ENCODE data around the gene ENDOD1. TPM values are rescaled to one million over a fixed set of nuclear protein-coding genes. Genes with fewer than 3 reads are reported as not detected.
A peak's percentile ranks its signal among the peaks of the same experiment; 100 is the strongest.

The ENDOD1 gene
- total RNA-seq, 2 experiments from 2014 or later, result 23.4 to 23.9 TPM

- no peaks in the 10 kb centered on the region for H3K9me3 Mint-ChIP-seq (ENCODE audit: insufficient read depth)
- H3K4me3 Mint-ChIP-seq, result no peak overlapping the region
- H3K4me1 Mint-ChIP-seq (ENCODE audit: low read depth), result peaks cover 10% of the 10 kb centered on the region
- ChIA-PET POLR2A (interaction anchor here (1.4 kb wide), 1 partner anchor 77 kb away, joined by 4 read pairs; no protein-coding TSS in a partner anchor), CTCF (interaction anchor here (0.7 to 13.1 kb wide), 4 partner anchors 15 to 76 kb away, joined by 3 to 144 read pairs (median 29); partner anchors contain the start of genes ENDOD1 and SRSF8)
- no peak for DNase-seq
- H3K27ac Mint-ChIP-seq, result no peak overlapping the region
- no peak for ATAC-seq
- peaks cover 39% of the 10 kb centered on the region for H3K27me3 Mint-ChIP-seq (ENCODE audit: low read depth)
- H3K36me3 Mint-ChIP-seq (ENCODE audit: low read depth), result no peaks in the 10 kb centered on the region
These were observed 54.9 kb downstream of the ENDOD1 start for GRCh38 chr11:95144313-95145235.

GRCh38 chr11:95145430-95146060 is 55.9 kb downstream of the ENDOD1 start:
- no peak overlapping the region for H3K4me3 Mint-ChIP-seq
- no peak overlapping the region for H3K27ac Mint-ChIP-seq
- ChIA-PET CTCF (interaction anchor here (1.4 to 13.1 kb wide), 3 partner anchors 16 to 77 kb away, joined by 4 to 144 read pairs (median 54); partner anchors contain the start of genes ENDOD1 and SRSF8), POLR2A (interaction anchor here (1.4 kb wide), 1 partner anchor 78 kb away, joined by 4 read pairs; no protein-coding TSS in a partner anchor)
- no peaks in the 10 kb centered on the region for H3K36me3 Mint-ChIP-seq (ENCODE audit: low read depth)
- H3K9me3 Mint-ChIP-seq (ENCODE audit: insufficient read depth), result no peaks in the 10 kb centered on the region
- ATAC-seq (no peak), DNase-seq (no peak)
- H3K4me1 Mint-ChIP-seq (ENCODE audit: low read depth), result peaks cover 12% of the 10 kb centered on the region
- peaks cover 35% of the 10 kb centered on the region for H3K27me3 Mint-ChIP-seq (ENCODE audit: low read depth)

GRCh38 chr11:95147364-95147905 is 57.8 kb downstream of the ENDOD1 start:
- CTCF ChIA-PET, result interaction anchor here (1.3 to 13.1 kb wide), 7 partner anchors 10 to 558 kb away, joined by 3 to 144 read pairs (median 4); partner anchors contain the start of genes ENDOD1 and SRSF8
- DNase-seq (no peak), ATAC-seq (no peak)

GRCh38 chr11:95148406-95148805 is 58.8 kb downstream of the ENDOD1 start:
- H3K27me3 Mint-ChIP-seq (ENCODE audit: low read depth), result peaks cover 26% of the 10 kb centered on the region
- DNase-seq (no peak), ATAC-seq (no peak)
- no peak overlapping the region for H3K4me3 Mint-ChIP-seq
- no peak overlapping the region for H3K27ac Mint-ChIP-seq
- ChIA-PET POLR2A (interaction anchor here (1.1 to 2.1 kb wide), 2 partner anchors 59 to 81 kb away, joined by 4 to 10 read pairs; partner anchors contain the start of gene SRSF8), CTCF (interaction anchor here (0.7 to 13.1 kb wide), 7 partner anchors 11 to 615 kb away, joined by 3 to 144 read pairs (median 4); partner anchors contain the start of genes ENDOD1 and SRSF8)
- H3K9me3 Mint-ChIP-seq (ENCODE audit: insufficient read depth), result no peaks in the 10 kb centered on the region
- H3K4me1 Mint-ChIP-seq (ENCODE audit: low read depth), result peaks cover 28% of the 10 kb centered on the region
- no peaks in the 10 kb centered on the region for H3K36me3 Mint-ChIP-seq (ENCODE audit: low read depth)

More at GRCh38 chr11:95147364-95147905, 57.8 kb downstream of the ENDOD1 start:
- Mint-ChIP-seq H3K36me3 (ENCODE audit: low read depth) (no peaks in the 10 kb centered on the region), H3K4me1 (ENCODE audit: low read depth) (peaks cover 20% of the 10 kb centered on the region), H3K27ac (no peak overlapping the region), H3K27me3 (ENCODE audit: low read depth) (peaks cover 30% of the 10 kb centered on the region), H3K4me3 (no peak overlapping the region), H3K9me3 (ENCODE audit: insufficient read depth) (no peaks in the 10 kb centered on the region)
- POLR2A ChIA-PET, result interaction anchor here (1.1 to 2.1 kb wide), 2 partner anchors 58 to 80 kb away, joined by 4 to 10 read pairs; partner anchors contain the start of gene SRSF8

- no peak overlapping the region for H3K4me3 Mint-ChIP-seq
- no peak overlapping the region for H3K27ac Mint-ChIP-seq
- peaks cover 33% of the 10 kb centered on the region for H3K4me1 Mint-ChIP-seq (ENCODE audit: low read depth)
- peaks cover 21% of the 10 kb centered on the region for H3K27me3 Mint-ChIP-seq (ENCODE audit: low read depth)
- H3K36me3 Mint-ChIP-seq (ENCODE audit: low read depth), result no peaks in the 10 kb centered on the region
- CTCF ChIA-PET, result interaction anchor here (0.7 to 13.1 kb wide), 5 partner anchors 12 to 614 kb away, joined by 3 to 144 read pairs (median 15); partner anchors contain the start of genes ENDOD1 and SRSF8
- POLR2A ChIA-PET, result interaction anchor here (1.2 to 2.1 kb wide), 2 partner anchors 64 to 82 kb away, joined by 4 to 10 read pairs; partner anchors contain the start of gene SRSF8
- no peaks in the 10 kb centered on the region for H3K9me3 Mint-ChIP-seq (ENCODE audit: insufficient read depth)
- no peak for DNase-seq
- ATAC-seq, result no peak
These were observed 59.3 kb downstream of the ENDOD1 start for GRCh38 chr11:95148938-95149337.

GRCh38 chr11:95149651-95150364 is 60.2 kb downstream of the ENDOD1 start:
- ATAC-seq (no peak), DNase-seq (no peak)
- H3K4me1 Mint-ChIP-seq (ENCODE audit: low read depth), result peaks cover 38% of the 10 kb centered on the region
- no peaks in the 10 kb centered on the region for H3K9me3 Mint-ChIP-seq (ENCODE audit: insufficient read depth)
- peaks cover 14% of the 10 kb centered on the region for H3K27me3 Mint-ChIP-seq (ENCODE audit: low read depth)
- H3K27ac Mint-ChIP-seq, result peak overlapping the region; percentile 91
- CTCF ChIA-PET, result interaction anchor here (1.0 to 14.7 kb wide), 7 partner anchors 9 to 639 kb away, joined by 4 to 362 read pairs (median 107); partner anchors contain the start of genes CEP57, ENDOD1, FAM76B and SRSF8
- peak overlapping the region; percentile 82 for H3K4me3 Mint-ChIP-seq
- POLR2A ChIA-PET, result interaction anchor here (0.6 to 5.8 kb wide), 11 partner anchors 12 to 1240 kb away, joined by 3 to 37 read pairs (median 4); partner anchors contain the start of genes CCDC82, CEP57, ENDOD1 and FAM76B
- no peaks in the 10 kb centered on the region for H3K36me3 Mint-ChIP-seq (ENCODE audit: low read depth)

GRCh38 chr11:95150956-95151684 is 61.5 kb downstream of the ENDOD1 start:
- peaks cover 38% of the 10 kb centered on the region for H3K4me1 Mint-ChIP-seq (ENCODE audit: low read depth)
- ChIA-PET POLR2A (interaction anchor here (0.7 to 5.8 kb wide), 11 partner anchors 54 to 1238 kb away, joined by 3 to 37 read pairs (median 4); partner anchors contain the start of genes CCDC82, CEP57, ENDOD1 and FAM76B), CTCF (interaction anchor here (0.5 to 14.7 kb wide), 40 partner anchors 9 to 1192 kb away, joined by 3 to 362 read pairs (median 6); partner anchors contain the start of genes CEP57, CWC15, ENDOD1 and FAM76B)
- peak; percentile 96 for DNase-seq
- peak overlapping the region; percentile 91 for H3K27ac Mint-ChIP-seq
- H3K9me3 Mint-ChIP-seq (ENCODE audit: insufficient read depth), result no peaks in the 10 kb centered on the region
- H3K4me3 Mint-ChIP-seq, result peak overlapping the region; percentile 82
- ATAC-seq, result peak; percentile 96
- peaks cover 7% of the 10 kb centered on the region for H3K27me3 Mint-ChIP-seq (ENCODE audit: low read depth)
- no peaks in the 10 kb centered on the region for H3K36me3 Mint-ChIP-seq (ENCODE audit: low read depth)

- Mint-ChIP-seq H3K9me3 (ENCODE audit: insufficient read depth) (no peaks in the 10 kb centered on the region), H3K36me3 (ENCODE audit: low read depth) (no peaks in the 10 kb centered on the region), H3K4me3 (peak overlapping the region; percentile 82), H3K27ac (peak overlapping the region; percentile 90), H3K27me3 (ENCODE audit: low read depth) (peaks cover 3% of the 10 kb centered on the region), H3K4me1 (ENCODE audit: low read depth) (peaks cover 38% of the 10 kb centered on the region)
- ChIA-PET POLR2A (interaction anchor here (0.6 to 5.8 kb wide), 6 partner anchors 78 to 637 kb away, joined by 3 to 37 read pairs (median 6); partner anchors contain the start of genes CEP57, FAM76B, SESN3 and SRSF8), CTCF (interaction anchor here (0.6 to 14.7 kb wide), 36 partner anchors 9 to 1272 kb away, joined by 3 to 362 read pairs (median 6); partner anchors contain the start of genes CEP57, CWC15, ENDOD1 and FAM76B)
- DNase-seq, result peak; percentile 46
- no peak for ATAC-seq
These were observed 63.5 kb downstream of the ENDOD1 start for GRCh38 chr11:95152876-95153856.

GRCh38 chr11:95153857-95154246 is 64.2 kb downstream of the ENDOD1 start:
- Mint-ChIP-seq H3K4me1 (ENCODE audit: low read depth) (peaks cover 41% of the 10 kb centered on the region), H3K36me3 (ENCODE audit: low read depth) (no peaks in the 10 kb centered on the region), H3K27me3 (ENCODE audit: low read depth) (peaks cover 3% of the 10 kb centered on the region), H3K27ac (peak overlapping the region; percentile 90), H3K4me3 (peak overlapping the region; percentile 82), H3K9me3 (ENCODE audit: insufficient read depth) (no peaks in the 10 kb centered on the region)
- DNase-seq, result no peak
- POLR2A ChIA-PET, result interaction anchor here (0.6 to 5.8 kb wide), 5 partner anchors 78 to 636 kb away, joined by 3 to 37 read pairs (median 3); partner anchors contain the start of genes CEP57 and FAM76B
- CTCF ChIA-PET, result interaction anchor here (1.1 to 14.7 kb wide), 29 partner anchors 10 to 1271 kb away, joined by 3 to 362 read pairs (median 5); partner anchors contain the start of genes CEP57, ENDOD1, FAM76B and SESN3
- ATAC-seq, result no peak

All from activated CD8-positive, alpha-beta T cell treated with anti-CD3 and anti-CD28 coated beads, Interleukin-2, amount 10 ng/mL, durations not matched to agents 7 days and 5 days (primary cell).